GM12892 (cell line): ENCODE data around the gene PLEKHG5.

ENCODE experiments used
- POLR2A ChIP-seq: IDR thresholded peaks from 2 replicates; pipeline ENCODE4 v1.6.1; 2011; ENCODE audit warnings: low read depth, low read length, control low read depth
- POLR2AphosphoS5 ChIP-seq: IDR thresholded peaks from 2 replicates; pipeline ENCODE4 v1.6.1; 2011; ENCODE audit warnings: low read depth, low read length, control low read depth
- TAF1 ChIP-seq: IDR thresholded peaks from 2 replicates; pipeline ENCODE4 v1.6.1; 2011; ENCODE audit warnings: low read depth, mild to moderate bottlenecking, control low read depth, low read length, borderline replicate concordance

- no peak for TF ChIP-seq POLR2A
- TF ChIP-seq POLR2AphosphoS5: no peak
- TF ChIP-seq TAF1: no peak
Measured at GRCh38 chr1:6424619-6425593, 66.6 kb downstream of the PLEKHG5 start, which contains the start of gene ESPN.
